Naive thymus-derived CD4-positive, alpha-beta T cell (primary cell): ENCODE data around the gene CNKSR1. TPM values are rescaled to one million over a fixed set of nuclear protein-coding genes. Genes with fewer than 3 reads are reported as not detected.
"Not testable (repeated sequence)": the region's sequence is repeated elsewhere in the genome, so short reads cannot be mapped to it uniquely, and the experiment has no call there.

Source experiments
- ATAC-seq: fragments of 150-1000 bp; cut with Tn5 transposase; 2 replicates; pipeline ENCODE4 v1.10.0; 2021; ENCODE audit warnings: mild to moderate bottlenecking, moderate library complexity
- CTCF ChIA-PET: fragments of 350-600 bp; sonication (Branson Sonifier 250); formaldehyde crosslinking; loops from one replicate; lab custom pipeline; 2021; ENCODE audit warnings: antibody characterized with exemption; lab: Charles Lee
- POLR2A ChIA-PET: fragments of 350-600 bp; sonication (Branson Sonifier 250); formaldehyde crosslinking; loops from one replicate; lab custom pipeline; 2021; ENCODE audit warnings: antibody characterized with exemption, inconsistent platforms; lab: Charles Lee
- DNase-seq, 9 donors: peaks; one replicate each; pipeline versions ENCODE4 v3.0.0 to v3.0.0-alpha.2; 2020 to 2022; ENCODE audit warnings: mixed read lengths in 1 of 9
- H3K27ac ChIP-seq: one replicate; pipeline ENCODE4 v1.7.0; 2013; ENCODE audit warnings: mild to moderate bottlenecking, low read depth, low read length, moderate library complexity
- H3K27me3 ChIP-seq, 2 donors: one replicate each; pipeline ENCODE4 v1.7.0; 2013; ENCODE audit warnings: low read length in 2 of 2, mild to moderate bottlenecking in 2 of 2, moderate library complexity in 2 of 2; ENCODE audit not compliant: control insufficient read depth in 2 of 2, insufficient read depth in 2 of 2
- H3K36me3 ChIP-seq, 3 experiments: 1 replicate in 2 of 3; 2 replicates in 1 of 3; pipeline ENCODE4 v1.7.0; 2013; ENCODE audit warnings: low read length in 3 of 3, mild to moderate bottlenecking in 3 of 3, moderate library complexity in 1 of 3; ENCODE audit not compliant: insufficient read depth in 3 of 3, control insufficient read depth in 2 of 3
- H3K4me1 ChIP-seq, 2 donors: one replicate each; pipeline ENCODE4 v1.7.0; 2013; ENCODE audit warnings: low read length in 2 of 2, mild to moderate bottlenecking in 2 of 2, moderate library complexity in 1 of 2; ENCODE audit not compliant: control insufficient read depth in 2 of 2, insufficient read depth in 2 of 2
- H3K4me3 ChIP-seq: 2 replicates; pipeline ENCODE4 v1.7.0; 2013; ENCODE audit warnings: mild to moderate bottlenecking, low read length
- H3K9me3 ChIP-seq, 3 experiments: 1 replicate in 2 of 3; 2 replicates in 1 of 3; pipeline ENCODE4 v1.7.0; 2013; ENCODE audit warnings: low read length in 3 of 3; ENCODE audit not compliant: control insufficient read depth in 2 of 3
- H3K27ac Mint-ChIP-seq, 9 donors: one replicate each; pipeline ENCODE4 v1.8.0; 2020 to 2022; ENCODE audit warnings: mixed read lengths in 9 of 9, mild to moderate bottlenecking in 8 of 9, moderate library complexity in 5 of 9, inconsistent platforms in 2 of 9
- H3K27me3 Mint-ChIP-seq, 5 donors: one replicate each; pipeline ENCODE4 v1.8.0; 2021 to 2022; ENCODE audit warnings: mixed read lengths in 5 of 5, mild to moderate bottlenecking in 1 of 5
- H3K36me3 Mint-ChIP-seq, 5 donors: one replicate each; pipeline ENCODE4 v1.8.0; 2020 to 2022; ENCODE audit warnings: mixed read lengths in 5 of 5, mild to moderate bottlenecking in 3 of 5, inconsistent platforms in 1 of 5
- H3K4me1 Mint-ChIP-seq, 7 donors: one replicate each; pipeline ENCODE4 v1.8.0; 2020 to 2022; ENCODE audit warnings: mixed read lengths in 7 of 7, mild to moderate bottlenecking in 3 of 7, inconsistent platforms in 1 of 7
- H3K4me3 Mint-ChIP-seq, 10 donors: one replicate each; pipeline ENCODE4 v1.8.0; 2020 to 2022; ENCODE audit warnings: mild to moderate bottlenecking in 10 of 10, mixed read lengths in 10 of 10, moderate library complexity in 6 of 10, inconsistent platforms in 2 of 10
- H3K9me3 Mint-ChIP-seq, 11 donors: one replicate each; pipeline ENCODE4 v1.8.0; 2020 to 2022; ENCODE audit warnings: mixed read lengths in 11 of 11, mild to moderate bottlenecking in 4 of 11, inconsistent platforms in 1 of 11, moderate library complexity in 1 of 11
- intact Hi-C, 2 donors: fragments of 100-400 bp; cut with micrococcal nuclease; formaldehyde crosslinking; loops; one replicate each; pipeline ENCODE4 v1.15.1; 2023
- polyA plus RNA-seq, 2 donors: library from polyadenylated mRNA; unstranded; fragments of 300-500 nt; fragmentation: Illumina TruSeq; gene quantifications; one replicate each; pipeline ENCODE4 v1.2.3, GENCODE V29; 2021
- total RNA-seq, 6 experiments: library from RNA in 5 of 6; stranded (reverse) in 5 of 6; gene quantifications; 1 replicate in 5 of 6; 2 replicates in 1 of 6; pipeline ENCODE4 v1.2.3 and lab custom pipeline; 2021 to 2026

The CNKSR1 gene
- total and polyA plus RNA-seq, 7 experiments from 2014 or later = 0.63 to 7.5 (median 4.5) TPM

DNA sequence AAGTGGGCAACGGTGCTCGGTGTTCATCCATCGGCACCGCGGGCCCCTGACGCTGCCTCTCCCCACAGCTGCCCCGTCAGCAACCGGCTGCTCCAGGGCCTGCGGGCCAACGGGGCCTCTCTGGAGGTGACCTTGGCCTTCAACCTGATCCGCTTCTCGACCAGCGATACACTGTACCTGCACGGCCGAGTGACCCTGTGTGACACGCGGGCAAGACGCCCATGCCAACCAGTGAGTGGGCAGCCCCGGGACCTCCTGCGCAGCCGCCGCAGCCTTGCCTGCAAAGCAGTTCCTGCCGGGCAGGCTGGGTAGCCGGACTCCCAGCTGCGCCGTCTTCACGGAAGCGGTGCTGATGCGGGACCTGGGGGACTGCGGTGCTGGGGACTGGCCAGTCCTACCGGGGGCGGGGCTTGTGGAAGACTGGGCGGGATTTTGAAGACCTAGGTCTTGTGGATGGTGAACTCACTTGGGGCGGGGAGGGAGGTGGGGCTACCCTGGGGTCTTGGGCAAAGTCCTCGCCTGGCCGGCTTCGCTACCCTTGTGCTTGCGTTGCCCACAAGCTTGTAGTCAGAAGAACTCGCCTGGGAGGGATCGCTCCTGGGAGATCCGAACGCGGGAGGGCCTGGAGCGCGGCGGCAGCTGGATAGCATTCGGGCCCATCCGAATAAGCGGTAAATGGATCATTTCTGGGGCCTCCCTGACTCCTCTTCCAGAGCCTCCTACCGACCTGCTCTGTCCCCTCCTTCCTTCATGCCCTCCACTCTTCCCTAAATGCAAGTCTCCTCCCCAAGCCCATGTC lies 47.9 kb downstream of the CNKSR1 start:
- Mint-ChIP-seq H3K36me3 (peaks cover 0 to 2% (median 0%) of the 10 kb centered on the region in 5 donors), H3K4me1 (peaks cover 5 to 12% (median 8%) of the 10 kb centered on the region in 7 donors), H3K27ac (peak overlapping the region in 5 of 9 donors; percentile 5 to 47 (median 22)), H3K9me3 (no peaks in the 10 kb centered on the region), H3K4me3 (peak overlapping the region; percentile 67 to 83 (median 78)), H3K27me3 (peaks cover 6 to 53% (median 15%) of the 10 kb centered on the region in 5 donors)
- Histone ChIP-seq H3K36me3 (no peaks in the 10 kb centered on the region), H3K27me3 (peaks cover 0 to 4% of the 10 kb centered on the region in 2 donors), H3K4me3 (peak overlapping the region; percentile 44), H3K4me1 (peaks cover 0 to 5% of the 10 kb centered on the region in 2 donors), H3K27ac (no peak overlapping the region), H3K9me3 (no peaks in the 10 kb centered on the region)
- DNase-seq (peak in 8 of 9 donors; percentile 10 to 41 (median 20)), ATAC-seq (peak; percentile 85)
- intact Hi-C loops = no loop called here
- ChIA-PET CTCF (interaction anchor here (0.5 kb wide), 1 partner anchor 19 kb away, joined by 4 read pairs; no protein-coding TSS in a partner anchor), POLR2A (interaction anchor here (0.7 kb wide), 1 partner anchor 220 kb away, joined by 3 read pairs; no protein-coding TSS in a partner anchor)

DNA sequence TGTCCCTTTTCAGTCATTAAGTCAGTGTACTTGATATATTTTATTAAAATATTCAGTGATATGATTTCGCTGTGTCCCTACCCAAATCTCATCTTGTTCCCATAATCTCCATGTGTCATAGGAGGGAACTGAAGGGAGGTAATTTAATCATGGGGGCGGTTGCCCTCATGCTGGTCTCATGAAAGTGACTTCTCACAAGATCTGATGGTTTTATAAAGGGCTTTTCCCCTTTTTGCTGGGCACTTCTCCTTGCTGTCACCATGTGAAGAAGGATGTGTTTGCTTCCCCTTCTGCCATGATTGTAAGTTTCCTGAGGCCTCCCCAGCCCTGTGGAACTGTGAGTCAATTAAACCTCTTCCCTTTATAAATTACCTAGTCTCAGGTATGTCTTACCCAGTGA lies 53.4 kb downstream of the CNKSR1 start:
- CTCF ChIA-PET = interaction anchor here (0.7 to 5.3 kb wide), 2 partner anchors 61 to 136 kb away, joined by 3 to 38 read pairs; partner anchors contain the start of genes C1orf232 and ZNF593

DNA sequence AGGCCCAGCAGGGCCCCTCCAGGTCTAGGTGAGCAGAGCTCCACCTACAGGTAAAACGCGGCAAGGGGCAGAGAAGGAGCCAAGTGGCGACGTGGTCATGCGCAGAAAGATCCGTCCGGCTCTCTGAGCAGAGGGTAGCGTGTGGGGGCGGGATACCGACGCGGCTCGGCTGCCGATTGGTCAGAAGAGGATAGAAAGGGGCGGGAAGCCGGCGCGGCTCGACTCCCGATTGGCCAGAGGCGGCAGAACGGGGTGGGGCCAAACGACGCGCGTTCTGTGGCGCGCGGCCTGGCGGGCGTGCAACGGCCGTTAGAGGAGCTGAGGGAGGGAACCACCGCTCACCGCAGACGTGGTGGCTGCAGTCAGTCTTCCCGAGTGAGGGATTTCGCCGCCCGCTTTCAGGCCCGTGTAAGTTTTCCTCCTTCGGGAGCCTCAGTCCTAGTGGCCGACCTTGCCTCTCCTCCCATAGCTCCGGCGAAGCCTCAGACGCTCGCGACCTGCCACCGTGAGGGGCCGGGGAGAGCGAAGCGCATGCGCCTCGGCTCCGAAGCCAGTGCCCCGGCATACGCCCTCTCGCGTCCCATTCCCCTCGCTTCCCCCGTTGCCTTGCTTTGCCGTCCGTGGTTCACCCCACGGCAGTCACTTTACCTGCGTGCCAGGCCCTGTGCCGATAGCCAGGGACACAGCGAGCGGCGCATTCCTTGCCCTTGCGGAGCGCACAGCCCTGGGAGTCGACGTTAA lies 56.8 kb downstream of the CNKSR1 start, which contains the start of gene CEP85:
Gene CEP85, plus strand, starts transcription at position 298 of the 741 bp plus-strand sequence. CDS start 5,584 bp downstream, outside the sequence.
- no peaks in the 10 kb centered on the region for H3K9me3 ChIP-seq
- POLR2A ChIA-PET = interaction anchor here (0.6 to 3.7 kb wide), 18 partner anchors 14 to 238 kb away, joined by 3 to 45 read pairs (median 4); partner anchors contain the start of genes C1orf232, CD52, DHDDS and HMGN2
- peaks cover 0 to 6% (median 0%) of the 10 kb centered on the region in 5 donors for H3K36me3 Mint-ChIP-seq
- peak within 1 kb of the TSS; percentile 89 to 99 (median 99) for H3K4me3 Mint-ChIP-seq
- CTCF ChIA-PET = interaction anchor here (0.6 to 5.3 kb wide), 29 partner anchors 8 to 1590 kb away, joined by 3 to 38 read pairs (median 4); partner anchors contain the start of genes C1orf232, CATSPER4, ZNF593 and ZNF593OS
- peak within 1 kb of the TSS; percentile 87 to 99 (median 96) for H3K27ac Mint-ChIP-seq
- peaks cover 26 to 39% (median 38%) of the 10 kb centered on the region in 7 donors for H3K4me1 Mint-ChIP-seq
- intact Hi-C loops = loop anchor here (1.0 to 10.0 kb wide), 18 partner anchors 31 to 239 kb away; partner anchors contain the start of genes CATSPER4 (in 2 of the 2), PDIK1L (in 2 of the 2), ZNF593 (in 2 of the 2) and DHDDS (in 1 of the 2)
- H3K9me3 Mint-ChIP-seq = no peaks in the 10 kb centered on the region
- H3K27me3 Mint-ChIP-seq = peaks cover 0 to 8% (median 0%) of the 10 kb centered on the region in 5 donors
- H3K4me1 ChIP-seq = peaks cover 4 to 13% of the 10 kb centered on the region in 2 donors
- H3K36me3 ChIP-seq = peaks cover 0 to 5% (median 0%) of the 10 kb centered on the region in 3 experiments
- H3K27ac ChIP-seq = peak within 1 kb of the TSS; percentile 93
- H3K4me3 ChIP-seq = peak within 1 kb of the TSS; percentile 91
- ATAC-seq (peak; percentile 96), DNase-seq (peak; percentile 93 to 99 (median 98))
- H3K27me3 ChIP-seq = no peaks in the 10 kb centered on the region

More for the DNA sequence above, 53.4 kb downstream of the CNKSR1 start:
- peaks cover 4 to 32% (median 7%) of the 10 kb centered on the region in 5 donors for H3K27me3 Mint-ChIP-seq
- intact Hi-C loops = loop anchor here in 1 of 2 donors (5.0 to 10.0 kb wide), 2 partner anchors 38 to 196 kb away; partner anchors contain the start of gene CATSPER4
- peaks cover 10 to 28% (median 18%) of the 10 kb centered on the region in 7 donors for H3K4me1 Mint-ChIP-seq
- POLR2A ChIA-PET = interaction anchor here (0.6 kb wide), 1 partner anchor 13 kb away, joined by 4 read pairs; no protein-coding TSS in a partner anchor
- H3K27me3 ChIP-seq, ATAC-seq, H3K27ac ChIP-seq, H3K36me3 Mint-ChIP-seq, H3K36me3 ChIP-seq, H3K9me3 Mint-ChIP-seq, DNase-seq, H3K4me1 ChIP-seq, H3K9me3 ChIP-seq, H3K4me3 ChIP-seq, H3K4me3 Mint-ChIP-seq, H3K27ac Mint-ChIP-seq: not testable (repeated sequence)

DNA sequence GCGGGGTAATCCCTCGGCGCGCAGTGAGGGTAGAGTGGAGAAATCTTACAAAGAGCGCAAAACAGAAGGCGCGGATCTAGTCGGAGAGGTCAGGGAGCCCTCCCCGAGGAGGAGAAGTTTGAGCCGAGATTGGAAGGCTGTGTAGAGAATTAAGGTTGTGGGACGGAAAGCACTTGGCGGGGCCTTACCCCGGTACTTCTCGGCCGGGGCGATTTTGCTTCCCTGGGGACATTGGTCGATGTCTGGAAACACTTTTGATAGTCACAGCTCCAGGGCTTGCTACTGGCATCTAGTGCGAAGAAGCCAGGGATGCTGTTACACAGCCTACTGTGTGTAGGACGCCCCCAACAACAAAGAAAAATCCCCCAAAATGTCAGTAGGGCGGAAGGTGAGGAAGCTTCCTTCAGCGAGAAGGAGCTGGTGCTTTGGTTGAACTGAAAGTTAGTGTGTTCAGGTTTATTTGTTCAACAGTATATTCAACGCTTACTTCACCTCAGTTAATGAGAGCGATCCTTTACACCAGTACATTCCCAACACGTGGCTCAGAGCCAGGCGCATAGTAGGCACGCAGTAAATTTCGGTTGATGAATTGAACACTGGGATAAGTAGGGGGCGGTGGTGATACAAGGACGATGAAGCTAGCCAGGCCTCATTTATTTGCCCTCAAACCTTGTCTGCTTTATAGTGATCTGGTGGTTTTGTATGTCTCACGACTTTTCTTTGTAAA lies 57.5 kb downstream of the CNKSR1 start:
- Mint-ChIP-seq H3K9me3 (no peaks in the 10 kb centered on the region), H3K4me3 (peak overlapping the region; percentile 89 to 99 (median 99)), H3K4me1 (peaks cover 26 to 42% (median 39%) of the 10 kb centered on the region in 7 donors), H3K27me3 (peaks cover 0 to 8% (median 0%) of the 10 kb centered on the region in 5 donors), H3K27ac (peak overlapping the region; percentile 87 to 99 (median 96)), H3K36me3 (peaks cover 0 to 6% (median 4%) of the 10 kb centered on the region in 5 donors)
- Histone ChIP-seq H3K4me3 (peak overlapping the region; percentile 91), H3K9me3 (no peaks in the 10 kb centered on the region), H3K36me3 (peaks cover 0 to 8% (median 0%) of the 10 kb centered on the region in 3 experiments), H3K27ac (peak overlapping the region; percentile 93), H3K4me1 (peaks cover 4 to 13% of the 10 kb centered on the region in 2 donors), H3K27me3 (no peaks in the 10 kb centered on the region)
- DNase-seq (peak in 5 of 9 donors; percentile 14 to 31 (median 24)), ATAC-seq (no peak)
- intact Hi-C loops = loop anchor here (1.0 to 10.0 kb wide), 18 partner anchors 32 to 238 kb away; partner anchors contain the start of genes CATSPER4 (in 2 of the 2), PDIK1L (in 2 of the 2), ZNF593 (in 2 of the 2) and DHDDS (in 1 of the 2)
- ChIA-PET POLR2A (interaction anchor here (0.6 to 3.7 kb wide), 19 partner anchors 9 to 237 kb away, joined by 3 to 45 read pairs (median 5); partner anchors contain the start of genes C1orf232, CD52, DHDDS and HMGN2), CTCF (interaction anchor here (0.5 to 5.3 kb wide), 26 partner anchors 9 to 1591 kb away, joined by 3 to 38 read pairs (median 4); partner anchors contain the start of genes C1orf232, CATSPER4, HMGN2 and ZNF593)

DNA sequence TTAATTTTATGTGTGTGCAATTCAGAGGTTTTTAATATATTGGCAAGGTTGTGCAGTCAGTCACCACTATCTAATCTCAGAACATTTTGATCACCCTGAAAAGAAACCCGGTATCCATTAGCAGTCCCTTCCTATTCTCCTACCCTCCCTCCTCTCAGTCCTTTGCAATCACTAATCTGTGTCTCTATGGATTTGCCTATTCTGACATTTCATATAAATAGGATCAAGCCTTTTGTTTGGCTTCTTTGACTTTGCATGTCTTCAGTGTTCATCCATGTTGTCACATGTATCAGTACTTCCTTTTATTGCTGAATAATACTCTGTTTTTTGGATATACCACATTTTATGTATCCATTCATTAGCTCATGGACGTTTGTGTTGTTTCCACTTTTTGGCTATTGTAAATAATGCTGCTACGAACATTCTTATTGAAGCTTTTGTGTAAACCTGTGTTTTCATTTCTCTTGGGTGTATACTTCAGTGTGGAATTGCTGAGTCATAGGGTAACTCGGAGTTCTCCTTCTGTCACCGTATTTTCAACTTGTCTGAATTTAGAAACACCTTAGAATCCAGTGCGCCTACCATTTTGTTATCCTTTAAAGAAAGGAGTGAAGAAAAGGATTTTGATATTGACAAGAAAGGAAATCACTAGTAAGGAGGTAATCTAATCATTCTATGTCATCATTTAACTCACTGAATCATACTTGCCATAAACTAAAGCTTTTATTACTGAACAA lies 60.1 kb downstream of the CNKSR1 start:
- ATAC-seq = no peak
- H3K36me3 Mint-ChIP-seq = peaks cover 0 to 8% (median 5%) of the 10 kb centered on the region in 5 donors
- CTCF ChIA-PET = interaction anchor here (0.6 to 1.2 kb wide), 6 partner anchors 17 to 180 kb away, joined by 3 to 4 read pairs (median 3); no protein-coding TSS in a partner anchor
- H3K4me3 ChIP-seq = no peak overlapping the region
- H3K27me3 Mint-ChIP-seq = peaks cover 0 to 2% (median 0%) of the 10 kb centered on the region in 5 donors
- POLR2A ChIA-PET = no interaction called here
- H3K4me3 Mint-ChIP-seq = peak overlapping the region in 5 of 10 donors; percentile 1 to 61 (median 32)
- H3K27ac Mint-ChIP-seq = peak overlapping the region in 2 of 9 donors; percentile 31 to 40
- intact Hi-C loops = loop anchor here in 1 of 2 donors (10.0 kb wide), 1 partner anchor 203 kb away; no protein-coding TSS in a partner anchor
- no peaks in the 10 kb centered on the region for H3K27me3 ChIP-seq
- peaks cover 4 to 13% of the 10 kb centered on the region in 2 donors for H3K4me1 ChIP-seq
- DNase-seq = no peak
- H3K9me3 ChIP-seq = no peaks in the 10 kb centered on the region
- no peaks in the 10 kb centered on the region for H3K9me3 Mint-ChIP-seq
- H3K4me1 Mint-ChIP-seq = peaks cover 28 to 43% (median 39%) of the 10 kb centered on the region in 7 donors
- no peak overlapping the region for H3K27ac ChIP-seq
- peaks cover 0 to 11% (median 0%) of the 10 kb centered on the region in 3 experiments for H3K36me3 ChIP-seq
